HG03060 (cell line): ENCODE data around the gene PLXNA3.

Experiments
- ATAC-seq: cut with Tn5 transposase; IDR thresholded peaks from one replicate; pipeline ENCODE4 v1.9.1; 2021; ENCODE audit warnings: low read depth, moderate number of reproducible peaks; ENCODE audit not compliant: unreplicated experiment

The PLXNA3 gene

GRCh38 chrX:154457491-154458115, 478 bp upstream of the PLXNA3 start:
- ATAC-seq = no peak

- ATAC-seq = no peak
Measured at GRCh38 chrX:154458954-154459778, 1.1 kb downstream of the PLXNA3 start.

GRCh38 chrX:154459832-154460231, 1.8 kb downstream of the PLXNA3 start:
- ATAC-seq = no peak

GRCh38 chrX:154460326-154460725, 2.2 kb downstream of the PLXNA3 start:
- no peak for ATAC-seq

- ATAC-seq = no peak
Measured at GRCh38 chrX:154462396-154462795, 4.3 kb downstream of the PLXNA3 start.

GRCh38 chrX:154463611-154464220, 5.6 kb downstream of the PLXNA3 start:
- no peak for ATAC-seq

GRCh38 chrX:154464806-154465365, 6.8 kb downstream of the PLXNA3 start:
- no peak for ATAC-seq

GRCh38 chrX:154465601-154466000, 7.5 kb downstream of the PLXNA3 start:
- ATAC-seq = no peak

GRCh38 chrX:154466036-154466435, 8.0 kb downstream of the PLXNA3 start:
- ATAC-seq = no peak

- no peak for ATAC-seq
Measured at GRCh38 chrX:154466907-154467306, 8.8 kb downstream of the PLXNA3 start.

GRCh38 chrX:154467556-154467955, 9.5 kb downstream of the PLXNA3 start:
- no peak for ATAC-seq

GRCh38 chrX:154468217-154468616, 10.1 kb downstream of the PLXNA3 start:
- no peak for ATAC-seq

- no peak for ATAC-seq
Measured at GRCh38 chrX:154469114-154469513, 11.0 kb downstream of the PLXNA3 start.

GRCh38 chrX:154469880-154470279, 11.8 kb downstream of the PLXNA3 start:
- no peak for ATAC-seq

- no peak for ATAC-seq
Measured at GRCh38 chrX:154470434-154470833, 12.4 kb downstream of the PLXNA3 start.

GRCh38 chrX:154470914-154471568, 13.0 kb downstream of the PLXNA3 start:
- ATAC-seq = no peak

GRCh38 chrX:154471839-154472684, 14.0 kb downstream of the PLXNA3 start:
- ATAC-seq = no peak

GRCh38 chrX:154472685-154473632, 14.9 kb downstream of the PLXNA3 start:
- no peak for ATAC-seq

- ATAC-seq = no peak
Measured at GRCh38 chrX:154473683-154474082, 15.6 kb downstream of the PLXNA3 start.
